ENCODE results near the gene PSTPIP1.

PSTPIP1 gene

DNA sequence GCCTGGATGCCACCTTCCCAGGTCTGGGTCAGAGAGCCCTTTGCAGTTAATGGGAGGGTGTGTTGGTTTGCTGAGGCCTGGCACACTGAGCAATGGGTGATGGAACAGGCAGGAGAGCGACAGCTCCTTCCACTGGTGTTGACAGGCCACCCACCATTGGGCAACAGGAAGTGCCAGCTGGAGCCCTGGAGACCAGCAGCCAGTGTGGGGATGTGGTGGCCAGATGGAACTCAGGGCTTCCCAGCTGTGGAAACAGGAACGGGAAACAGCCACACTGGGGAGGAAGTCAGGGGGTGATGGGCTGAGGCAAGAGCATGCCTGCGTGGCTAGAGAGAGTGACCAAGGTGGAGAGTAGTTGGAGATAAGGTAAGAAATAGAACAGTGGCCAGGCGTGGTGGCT is 9.3 kb downstream of the PSTPIP1 start:
- H2AFZ ChIP-seq (ENCODE audit: low read depth, low read length) = no peak overlapping the region
- no peaks in the 10 kb centered on the region for H3K79me2 ChIP-seq (ENCODE audit: low read length)
- H3K27ac ChIP-seq (ENCODE audit: low read length) = no peak overlapping the region
- H3K4me3 ChIP-seq (ENCODE audit: low read length) = no peak overlapping the region
- H3K4me2 ChIP-seq (ENCODE audit: low read length) = no peak overlapping the region
- no peaks in the 10 kb centered on the region for H3K9me3 ChIP-seq (ENCODE audit: insufficient read depth, low read length)
- no peak for TF ChIP-seq EZH2phosphoT487 (IDR thresholded peaks at IDR 0.05; ENCODE audit: low read depth)
- TF ChIP-seq, protein P1, sequence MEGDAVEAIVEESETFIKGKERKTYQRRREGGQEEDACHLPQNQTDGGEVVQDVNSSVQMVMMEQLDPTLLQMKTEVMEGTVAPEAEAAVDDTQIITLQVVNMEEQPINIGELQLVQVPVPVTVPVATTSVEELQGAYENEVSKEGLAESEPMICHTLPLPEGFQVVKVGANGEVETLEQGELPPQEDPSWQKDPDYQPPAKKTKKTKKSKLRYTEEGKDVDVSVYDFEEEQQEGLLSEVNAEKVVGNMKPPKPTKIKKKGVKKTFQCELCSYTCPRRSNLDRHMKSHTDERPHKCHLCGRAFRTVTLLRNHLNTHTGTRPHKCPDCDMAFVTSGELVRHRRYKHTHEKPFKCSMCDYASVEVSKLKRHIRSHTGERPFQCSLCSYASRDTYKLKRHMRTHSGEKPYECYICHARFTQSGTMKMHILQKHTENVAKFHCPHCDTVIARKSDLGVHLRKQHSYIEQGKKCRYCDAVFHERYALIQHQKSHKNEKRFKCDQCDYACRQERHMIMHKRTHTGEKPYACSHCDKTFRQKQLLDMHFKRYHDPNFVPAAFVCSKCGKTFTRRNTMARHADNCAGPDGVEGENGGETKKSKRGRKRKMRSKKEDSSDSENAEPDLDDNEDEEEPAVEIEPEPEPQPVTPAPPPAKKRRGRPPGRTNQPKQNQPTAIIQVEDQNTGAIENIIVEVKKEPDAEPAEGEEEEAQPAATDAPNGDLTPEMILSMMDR (IDR thresholded peaks at IDR 0.05; ENCODE audit: low read depth, low read length) = no peak
- H3K36me3 ChIP-seq (replicated peaks; ENCODE audit: low read depth, low read length) = peaks cover 7% of the 10 kb centered on the region
- peaks cover 22% of the 10 kb centered on the region for H3K4me1 ChIP-seq (ENCODE audit: low read length)
- no peaks in the 10 kb centered on the region for H3K27me3 ChIP-seq (ENCODE audit: low read depth, low read length)
- peaks cover 13% of the 10 kb centered on the region; the same call in 1 of the 2 replicates for H4K20me1 ChIP-seq (ENCODE audit: insufficient read depth, low read length)
- H3K9ac ChIP-seq (ENCODE audit: low read length) = no peak overlapping the region

- H4K20me1 ChIP-seq (ENCODE audit: insufficient read depth, low read length) = peaks cover 12% of the 10 kb centered on the region; the same call in 1 of the 2 replicates
- peaks cover 20% of the 10 kb centered on the region for H3K4me1 ChIP-seq (ENCODE audit: low read length)
- H2AFZ ChIP-seq (ENCODE audit: low read depth, low read length) = no peak overlapping the region
- peaks cover 4% of the 10 kb centered on the region for H3K36me3 ChIP-seq (replicated peaks; ENCODE audit: low read depth, low read length)
- no peaks in the 10 kb centered on the region for H3K9me3 ChIP-seq (ENCODE audit: insufficient read depth, low read length)
- H3K27ac ChIP-seq (ENCODE audit: low read length) = no peak overlapping the region
- no peak overlapping the region for H3K4me3 ChIP-seq (ENCODE audit: low read length)
- H3K27me3 ChIP-seq (ENCODE audit: low read depth, low read length) = no peaks in the 10 kb centered on the region
- H3K9ac ChIP-seq (ENCODE audit: low read length) = no peak overlapping the region
- TF ChIP-seq, protein P1 (IDR thresholded peaks at IDR 0.05; ENCODE audit: low read depth, low read length) = no peak
- no peak for TF ChIP-seq EZH2phosphoT487 (IDR thresholded peaks at IDR 0.05; ENCODE audit: low read depth)
- no peak overlapping the region for H3K4me2 ChIP-seq (ENCODE audit: low read length)
- no peaks in the 10 kb centered on the region for H3K79me2 ChIP-seq (ENCODE audit: low read length)
Measured at GRCh38 chr15:77009176-77009575, 14.2 kb downstream of the PSTPIP1 start.

DNA sequence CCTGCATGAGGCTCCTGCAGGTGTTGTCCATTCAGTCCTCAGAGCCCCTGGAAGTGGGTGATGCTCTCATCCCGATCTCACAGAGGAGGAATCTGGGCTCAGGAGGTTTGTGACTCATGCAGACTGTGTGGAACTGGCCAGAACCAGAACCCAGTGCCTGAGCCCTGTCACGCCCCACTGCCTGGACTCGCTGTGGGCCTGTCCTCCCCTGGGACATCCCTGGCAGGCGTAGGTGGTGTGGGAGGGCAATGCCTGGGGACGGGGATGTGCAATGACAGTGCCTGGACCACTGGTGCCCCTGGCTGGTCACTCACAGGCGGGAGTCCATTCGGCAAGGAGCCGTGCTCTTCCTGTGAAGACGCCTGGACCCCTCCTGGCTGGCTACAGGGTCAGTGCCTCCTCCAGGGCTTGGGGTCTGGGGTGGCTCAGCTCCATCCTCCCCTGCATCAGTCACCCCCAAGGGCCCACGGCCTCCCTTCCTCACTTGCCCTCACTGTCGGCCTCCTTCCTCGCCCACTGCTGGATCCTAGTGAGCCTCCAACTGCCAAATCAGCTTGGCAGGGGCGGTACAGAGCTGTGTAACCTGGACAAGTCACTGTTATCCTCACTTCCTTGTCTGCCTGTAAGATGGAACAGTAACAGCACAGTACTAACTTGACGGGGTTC is 14.9 kb downstream of the PSTPIP1 start:
- Histone ChIP-seq H3K4me2 (ENCODE audit: low read length) (no peak overlapping the region), H3K79me2 (ENCODE audit: low read length) (no peaks in the 10 kb centered on the region), H3K9me3 (ENCODE audit: insufficient read depth, low read length) (no peaks in the 10 kb centered on the region), H3K4me3 (ENCODE audit: low read length) (no peak overlapping the region), H3K27me3 (ENCODE audit: low read depth, low read length) (no peaks in the 10 kb centered on the region), H3K36me3 (replicated peaks; ENCODE audit: low read depth, low read length) (peaks cover 4% of the 10 kb centered on the region), H2AFZ (ENCODE audit: low read depth, low read length) (no peak overlapping the region), H3K4me1 (ENCODE audit: low read length) (peaks cover 26% of the 10 kb centered on the region), H3K27ac (ENCODE audit: low read length) (no peak overlapping the region), H3K9ac (ENCODE audit: low read length) (no peak overlapping the region), H4K20me1 (ENCODE audit: insufficient read depth, low read length) (peaks cover 10% of the 10 kb centered on the region; the same call in 1 of the 2 replicates)
- TF ChIP-seq, protein P1 (IDR thresholded peaks at IDR 0.05; ENCODE audit: low read depth, low read length) = no peak
- no peak for TF ChIP-seq EZH2phosphoT487 (IDR thresholded peaks at IDR 0.05; ENCODE audit: low read depth)

DNA sequence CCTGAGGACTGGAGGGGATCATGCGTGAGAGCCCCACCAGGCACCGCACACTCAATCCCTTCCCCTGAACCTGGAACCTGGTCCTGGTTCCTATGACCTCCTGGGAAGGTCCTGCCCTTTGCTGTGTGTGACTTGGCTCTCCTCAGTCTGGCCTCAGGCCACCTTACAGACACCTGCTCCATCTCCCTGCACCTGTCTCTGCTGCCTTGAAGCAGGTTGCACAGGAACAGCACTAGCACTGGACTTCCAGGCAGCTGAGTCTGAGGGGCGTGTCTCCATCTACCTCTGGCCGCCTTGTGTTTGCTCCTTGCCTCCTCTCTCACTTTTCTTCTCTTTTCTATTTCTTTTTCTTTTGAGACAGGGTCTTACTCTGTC is 15.4 kb downstream of the PSTPIP1 start:
- Histone ChIP-seq H3K27ac (ENCODE audit: low read length) (no peak overlapping the region), H3K36me3 (replicated peaks; ENCODE audit: low read depth, low read length) (peaks cover 4% of the 10 kb centered on the region), H3K79me2 (ENCODE audit: low read length) (no peaks in the 10 kb centered on the region), H3K4me2 (ENCODE audit: low read length) (no peak overlapping the region), H3K27me3 (ENCODE audit: low read depth, low read length) (no peaks in the 10 kb centered on the region), H4K20me1 (ENCODE audit: insufficient read depth, low read length) (peaks cover 9% of the 10 kb centered on the region; the same call in 1 of the 2 replicates), H3K9me3 (ENCODE audit: insufficient read depth, low read length) (no peaks in the 10 kb centered on the region), H3K4me1 (ENCODE audit: low read length) (peaks cover 28% of the 10 kb centered on the region), H2AFZ (ENCODE audit: low read depth, low read length) (no peak overlapping the region), H3K4me3 (ENCODE audit: low read length) (no peak overlapping the region), H3K9ac (ENCODE audit: low read length) (no peak overlapping the region)
- TF ChIP-seq, protein P1 (IDR thresholded peaks at IDR 0.05; ENCODE audit: low read depth, low read length) = no peak
- TF ChIP-seq EZH2phosphoT487 (IDR thresholded peaks at IDR 0.05; ENCODE audit: low read depth) = no peak
